HG03442 (cell line): ENCODE results near the gene DLGAP1.

Experiments
- ATAC-seq: cut with Tn5 transposase; IDR thresholded peaks from one replicate; pipeline ENCODE4 v1.9.1; 2021; ENCODE audit warnings: mild to moderate bottlenecking, moderate library complexity; ENCODE audit not compliant: unreplicated experiment

The DLGAP1 gene

GRCh38 chr18:3910512-3910911 lies 544.6 kb downstream of the DLGAP1 start:
- ATAC-seq: no peak

GRCh38 chr18:3907955-3908354 lies 547.2 kb downstream of the DLGAP1 start:
- ATAC-seq: no peak

- no peak for ATAC-seq
Measured at GRCh38 chr18:3906116-3906750, 548.9 kb downstream of the DLGAP1 start.

- no peak for ATAC-seq
Measured at GRCh38 chr18:3903337-3903736, 551.8 kb downstream of the DLGAP1 start.

GRCh38 chr18:3902676-3903075 lies 552.4 kb downstream of the DLGAP1 start:
- ATAC-seq: no peak

- ATAC-seq: no peak
Measured at GRCh38 chr18:3901811-3902210, 553.3 kb downstream of the DLGAP1 start.

- ATAC-seq: no peak
Measured at GRCh38 chr18:3901042-3901441, 554.1 kb downstream of the DLGAP1 start.

GRCh38 chr18:3900327-3900726 lies 554.8 kb downstream of the DLGAP1 start:
- ATAC-seq: no peak

- no peak for ATAC-seq
Measured at GRCh38 chr18:3898861-3899613, 556.1 kb downstream of the DLGAP1 start.

GRCh38 chr18:3892152-3892551 lies 563.0 kb downstream of the DLGAP1 start:
- ATAC-seq: no peak

- ATAC-seq: no peak
Measured at GRCh38 chr18:3891245-3891644, 563.9 kb downstream of the DLGAP1 start.

- ATAC-seq: no peak
Measured at GRCh38 chr18:3889803-3890202, 565.3 kb downstream of the DLGAP1 start.

- ATAC-seq: no peak
Measured at GRCh38 chr18:3889121-3889520, 566.0 kb downstream of the DLGAP1 start.

GRCh38 chr18:3886575-3887322 lies 568.4 kb downstream of the DLGAP1 start:
- ATAC-seq: no peak

- no peak for ATAC-seq
Measured at GRCh38 chr18:3885209-3885792, 569.8 kb downstream of the DLGAP1 start.

GRCh38 chr18:3879836-3880120 lies 575.3 kb downstream of the DLGAP1 start:
- no peak for ATAC-seq

- ATAC-seq: no peak
Measured at GRCh38 chr18:3879114-3879835, 575.8 kb downstream of the DLGAP1 start.

GRCh38 chr18:3878401-3878800 lies 576.7 kb downstream of the DLGAP1 start:
- ATAC-seq: no peak

- ATAC-seq: no peak
Measured at GRCh38 chr18:3877678-3878077, 577.4 kb downstream of the DLGAP1 start.

- no peak for ATAC-seq
Measured at GRCh38 chr18:3875961-3876360, 579.1 kb downstream of the DLGAP1 start.

GRCh38 chr18:3875376-3875775 lies 579.7 kb downstream of the DLGAP1 start:
- ATAC-seq: no peak
